ENCODE data around the gene CEPT1. TPM values are rescaled to one million over a fixed set of nuclear protein-coding genes. Genes with fewer than 3 reads are reported as not detected.

The CEPT1 gene
- total and polyA plus RNA-seq, 9 of the 15 experiments (the other 6 are each of a cell fraction or from before 2014, with no cell fraction given), result 24.4 to 72.6 (median 42.4) TPM

GRCh38 chr1:111161843-111162487, 21.9 kb downstream of the CEPT1 start (continued):
- TF ChIP-seq, protein P1, sequence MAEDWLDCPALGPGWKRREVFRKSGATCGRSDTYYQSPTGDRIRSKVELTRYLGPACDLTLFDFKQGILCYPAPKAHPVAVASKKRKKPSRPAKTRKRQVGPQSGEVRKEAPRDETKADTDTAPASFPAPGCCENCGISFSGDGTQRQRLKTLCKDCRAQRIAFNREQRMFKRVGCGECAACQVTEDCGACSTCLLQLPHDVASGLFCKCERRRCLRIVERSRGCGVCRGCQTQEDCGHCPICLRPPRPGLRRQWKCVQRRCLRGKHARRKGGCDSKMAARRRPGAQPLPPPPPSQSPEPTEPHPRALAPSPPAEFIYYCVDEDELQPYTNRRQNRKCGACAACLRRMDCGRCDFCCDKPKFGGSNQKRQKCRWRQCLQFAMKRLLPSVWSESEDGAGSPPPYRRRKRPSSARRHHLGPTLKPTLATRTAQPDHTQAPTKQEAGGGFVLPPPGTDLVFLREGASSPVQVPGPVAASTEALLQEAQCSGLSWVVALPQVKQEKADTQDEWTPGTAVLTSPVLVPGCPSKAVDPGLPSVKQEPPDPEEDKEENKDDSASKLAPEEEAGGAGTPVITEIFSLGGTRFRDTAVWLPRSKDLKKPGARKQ (CRISPR knock-in tag; IDR thresholded peaks at IDR 0.05), result no peak
- TF ChIP-seq, protein P2, sequence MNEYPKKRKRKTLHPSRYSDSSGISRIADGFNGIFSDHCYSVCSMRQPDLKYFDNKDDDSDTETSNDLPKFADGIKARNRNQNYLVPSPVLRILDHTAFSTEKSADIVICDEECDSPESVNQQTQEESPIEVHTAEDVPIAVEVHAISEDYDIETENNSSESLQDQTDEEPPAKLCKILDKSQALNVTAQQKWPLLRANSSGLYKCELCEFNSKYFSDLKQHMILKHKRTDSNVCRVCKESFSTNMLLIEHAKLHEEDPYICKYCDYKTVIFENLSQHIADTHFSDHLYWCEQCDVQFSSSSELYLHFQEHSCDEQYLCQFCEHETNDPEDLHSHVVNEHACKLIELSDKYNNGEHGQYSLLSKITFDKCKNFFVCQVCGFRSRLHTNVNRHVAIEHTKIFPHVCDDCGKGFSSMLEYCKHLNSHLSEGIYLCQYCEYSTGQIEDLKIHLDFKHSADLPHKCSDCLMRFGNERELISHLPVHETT (CRISPR knock-in tag; conservative IDR thresholded peaks at IDR 0.05 in 1 of 2, IDR thresholded peaks at IDR 0.05 in 1 of 2), result peak in 1 of 2 experiments; percentile 70; a peak in 1 of 4 replicates
- TF ChIP-seq KLF13 (tag; IDR thresholded peaks at IDR 0.05; ENCODE audit: borderline replicate concordance, low read depth), result no peak
- no peak for TF ChIP-seq TRIM28 (IDR thresholded peaks at IDR 0.05)
- TF ChIP-seq ZNF699 (CRISPR knock-in tag; IDR thresholded peaks at IDR 0.05; ENCODE audit: insufficient replicate concordance), result no peak
- peak; percentile 93 for TF ChIP-seq CHAMP1 (IDR thresholded peaks at IDR 0.05)
- no peak for TF ChIP-seq ZC3H8 (IDR thresholded peaks at IDR 0.05)
- peak; percentile 99 for TF ChIP-seq SMARCE1 (IDR thresholded peaks at IDR 0.05)
- peak in 1 of 2 experiments; percentile 86; a peak in 3 of 4 replicates for TF ChIP-seq MNT (conservative IDR thresholded peaks at IDR 0.05)
- no peak for TF ChIP-seq YBX1 (IDR thresholded peaks at IDR 0.05)
- peak in 1 of 2 experiments; percentile 86; a peak in 2 of 4 replicates for TF ChIP-seq MAZ (CRISPR knock-in tag; conservative IDR thresholded peaks at IDR 0.05 in 1 of 2, IDR thresholded peaks at IDR 0.05 in 1 of 2)
- no peak for TF ChIP-seq C11orf30 (IDR thresholded peaks at IDR 0.05; ENCODE audit: low read depth)
- no peak for TF ChIP-seq ILK (tag; IDR thresholded peaks at IDR 0.05; ENCODE audit: borderline replicate concordance, low read depth)
- no peak for TF ChIP-seq SREBF1 (IDR thresholded peaks at IDR 0.05; ENCODE audit: borderline replicate concordance, low read depth, low read length)
- 0 out of 2 replicates have a peak, but pooled peaks have one; percentile 34 for TF ChIP-seq ZFP1 (CRISPR knock-in tag; IDR thresholded peaks at IDR 0.05)
- no peak for TF ChIP-seq ZNF668 (CRISPR knock-in tag; IDR thresholded peaks at IDR 0.05)
- TF ChIP-seq SMAD3 (CRISPR knock-in tag; conservative IDR thresholded peaks at IDR 0.05), result peak; percentile 94
- peak; percentile 92 for TF ChIP-seq HMGN3 (IDR thresholded peaks at IDR 0.05; ENCODE audit: borderline replicate concordance, extremely low read depth, insufficient read length, low read depth, low read length)
- TF ChIP-seq CCAR2 (IDR thresholded peaks at IDR 0.05; ENCODE audit: low read depth, low read length), result no peak
- TF ChIP-seq NFXL1 (CRISPR knock-in tag; IDR thresholded peaks at IDR 0.05), result no peak
- TF ChIP-seq PTRF (tag; IDR thresholded peaks at IDR 0.05), result no peak

Data from K562 (cell line).